Pancreas (tissue), 10 donors: Measurements from ENCODE around the gene CHRNA5. TPM values are rescaled to one million over a fixed set of nuclear protein-coding genes. Genes with fewer than 3 reads are reported as not detected.

Experiments used
- ATAC-seq, 4 donors: fragments of 200-7000 bp; cut with Tn5 transposase; one replicate each; pipeline versions ENCODE4 v1.8.0 to v1.9.1; 2020; ENCODE audit warnings: mild to moderate bottlenecking in 4 of 4, moderate library complexity in 4 of 4
- DNase-seq, 6 donors: peaks; one replicate each; pipeline ENCODE4 v3.0.0-alpha.2; 2020
- FAIRE-seq: peaks from 2 replicates; lab custom pipeline; 2012; peaks lifted over from hg19 to GRCh38; lab: Jason Lieb, UNC
- H3K27ac ChIP-seq, 4 donors: fragments of 200-600 bp; sonication (generic); 1 replicate in 3 of 4; 2 replicates in 1 of 4; pipeline versions ENCODE4 v1.5.0 to v1.8.0; 2020
- H3K27me3 ChIP-seq, 4 donors: fragments of 200-600 bp; one replicate each; pipeline ENCODE4 v1.8.0; 2021
- H3K36me3 ChIP-seq, 3 donors: fragments of 200-600 bp; sonication (generic) in 1 of 3; one replicate each; pipeline versions ENCODE4 v1.5.0 to v1.8.0; 2020 to 2021
- H3K4me1 ChIP-seq, 3 donors: fragments of 200-600 bp; one replicate each; pipeline ENCODE4 v1.8.0; 2021
- H3K4me3 ChIP-seq, 4 donors: fragments of 200-600 bp; sonication (generic) in 2 of 4; one replicate each; pipeline versions ENCODE4 v1.5.0 to v1.8.0; 2020 to 2021
- H3K9me3 ChIP-seq, 4 donors: fragments of 200-600 bp; one replicate each; pipeline ENCODE4 v1.8.0; 2021
- CTCF ChIP-seq, 4 donors: fragments of 200-600 bp; sonication (generic) in 3 of 4; IDR thresholded peaks; one replicate each; pipeline versions ENCODE4 v1.5.0 to v1.8.0; 2021; ENCODE audit warnings: antibody characterized with exemption in 4 of 4
- WGBS, 2 donors: extraction: QIAGEN DNeasy Blood & Tissue Kit; methylation state at CpG; one replicate each; pipeline ENCODE4 v1.1.7; 2013; 5-methylcytosine and 5-hydroxymethylcytosine counted together
- intact Hi-C, 3 donors: fragments of 100-400 bp; cut with DNase I; formaldehyde crosslinking; loops; one replicate each; pipeline versions ENCODE4 v1.11.1 to v1.14.2; 2022
- polyA plus RNA-seq, 2 donors: library from polyadenylated mRNA; stranded (reverse); fragments of 200-250 nt; gene quantifications; one replicate each; pipeline ENCODE4 v1.2.3, GENCODE V29; 2013
- total RNA-seq, 6 donors: library from RNA; stranded (reverse); fragmentation: NEBNext Ultra II Directional in 4 of 6; extraction: Animal tissue kit (Norgen Biotek cat#: 25700) in 4 of 6; gene quantifications; one replicate each; pipeline versions ENCODE4 v1.2.1 to v1.2.4, GENCODE V29; 2021 to 2023
- donor health status: healthy with polysubstance abuse.
- donor health status: DM: no; HTN: no; CAD: no; lungs with moderate emphysema.
- donor health status: DM: no; HTN: no; CAD: no.
- donor health status: control.
- donor health status: control.
- donor health status: Bipolar disorder and iron deficiency.
- donor health status: DM: yes; HTN: yes; CAD: no.
- donor health status: DM: no; HTN: no; CAD: no.
- donor health status: DM: no; HTN: no; CAD: no.
- donor health status: DM: yes; HTN: yes; CAD: no.

Gene CHRNA5
- total and polyA plus RNA-seq, 8 donors: 0.80 to 2.9 (median 1.8) TPM

GRCh38 chr15:78620527-78621421, 55.5 kb downstream of the CHRNA5 start, which contains the start of gene CHRNA3:
Gene CHRNA3, minus strand, starts transcription at chr15:78620996. Its CDS starts 202 bp downstream, at chr15:78620794.
- H3K9me3 ChIP-seq: no peaks in the 10 kb centered on the region
- peak within 1 kb of the TSS; percentile 16 to 47 (median 23) for H3K4me3 ChIP-seq
- H3K27me3 ChIP-seq: peaks cover 0 to 11% (median 2%) of the 10 kb centered on the region in 4 donors
- FAIRE-seq: no peak
- TF ChIP-seq CTCF (IDR thresholded peaks at IDR 0.05): no peak
- H3K36me3 ChIP-seq: no peaks in the 10 kb centered on the region
- intact Hi-C loops: no loop called here
- H3K4me1 ChIP-seq: peaks cover 0 to 5% (median 0%) of the 10 kb centered on the region in 3 donors
- no peak within 1 kb of the TSS for H3K27ac ChIP-seq
- WGBS, 2 donors: 2 to 4% methylated on average over 58 to 102 of the region's 102 CpGs
- peak in 2 of 4 donors; percentile 20 to 51 for ATAC-seq
- no peak for DNase-seq

- ATAC-seq: no peak
- WGBS, 2 donors: 79 to 82% methylated on average over 10 of the region's 10 CpGs
- TF ChIP-seq CTCF (IDR thresholded peaks at IDR 0.05): no peak
- Histone ChIP-seq H3K9me3 (no peaks in the 10 kb centered on the region), H3K36me3 (no peaks in the 10 kb centered on the region), H3K27ac (no peak overlapping the region), H3K4me3 (no peak overlapping the region), H3K4me1 (peaks cover 0 to 5% (median 0%) of the 10 kb centered on the region in 3 donors), H3K27me3 (peaks cover 0 to 11% (median 2%) of the 10 kb centered on the region in 4 donors)
- FAIRE-seq: no peak
- no peak for DNase-seq
- intact Hi-C loops: no loop called here
Measured at GRCh38 chr15:78621810-78622402, 56.6 kb downstream of the CHRNA5 start.

GRCh38 chr15:78623786-78624497, 58.6 kb downstream of the CHRNA5 start:
- intact Hi-C loops: no loop called here
- H3K9me3 ChIP-seq: no peaks in the 10 kb centered on the region
- peaks cover 0 to 10% (median 2%) of the 10 kb centered on the region in 4 donors for H3K27me3 ChIP-seq
- no peaks in the 10 kb centered on the region for H3K36me3 ChIP-seq
- no peak for TF ChIP-seq CTCF (IDR thresholded peaks at IDR 0.05)
- ATAC-seq (no peak), DNase-seq (no peak), FAIRE-seq (no peak)
- 70 to 84% methylated on average over 7 of the region's 7 CpGs for WGBS, 2 donors
- H3K4me3 ChIP-seq: no peak overlapping the region
- H3K27ac ChIP-seq: no peak overlapping the region
- peaks cover 0 to 5% (median 0%) of the 10 kb centered on the region in 3 donors for H3K4me1 ChIP-seq

DNA sequence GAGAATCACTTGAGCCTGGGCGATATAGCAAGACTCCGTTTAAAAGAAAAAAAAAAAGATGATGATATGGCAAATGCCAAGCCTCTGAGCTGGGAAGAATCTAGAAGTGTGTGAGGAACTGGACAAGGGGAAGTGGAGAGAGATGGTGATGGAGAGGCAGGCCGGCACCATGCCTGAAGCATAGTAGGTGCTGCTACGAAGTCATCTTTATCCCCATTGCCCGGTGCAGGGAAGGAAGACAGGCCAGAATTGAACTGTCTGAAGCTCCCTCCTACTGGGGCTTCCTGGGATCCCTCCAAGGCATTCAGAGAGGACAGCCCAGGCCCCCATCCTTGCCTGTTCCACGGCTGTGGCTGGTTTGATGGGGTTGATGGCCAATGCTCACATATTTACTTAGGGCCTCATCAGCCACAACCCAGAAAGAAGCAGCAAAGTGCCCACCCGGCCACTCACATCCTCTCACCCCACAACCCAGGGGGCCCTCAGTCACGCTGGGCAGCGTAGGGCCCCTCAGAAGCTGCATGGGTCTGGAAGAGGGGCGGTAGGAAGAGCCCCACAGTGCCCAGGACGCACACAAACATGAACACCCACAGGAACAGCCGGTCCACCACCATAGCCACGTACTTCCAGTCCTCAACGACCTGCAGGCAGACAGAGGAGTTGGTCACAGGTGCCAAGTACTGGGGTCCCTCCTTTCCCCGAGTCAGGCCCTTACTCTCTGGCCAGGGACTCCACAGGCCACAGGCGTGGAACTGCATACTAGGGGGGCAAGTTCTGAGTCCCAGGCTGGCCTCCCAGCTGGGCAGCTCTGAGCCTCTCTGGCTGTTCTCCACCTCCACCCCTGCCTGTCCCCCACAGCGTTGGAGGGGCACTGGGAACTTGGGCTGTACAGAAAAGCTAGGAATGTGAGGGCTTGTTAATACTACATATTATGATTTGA, 59.6 kb downstream of the CHRNA5 start:
- ATAC-seq (no peak), FAIRE-seq (no peak), DNase-seq (no peak)
- 71 to 79% methylated on average over 17 of the region's 17 CpGs for WGBS, 2 donors
- Histone ChIP-seq H3K9me3 (no peaks in the 10 kb centered on the region), H3K4me1 (peaks cover 0 to 5% (median 0%) of the 10 kb centered on the region in 3 donors), H3K4me3 (no peak overlapping the region), H3K27ac (no peak overlapping the region), H3K27me3 (peaks cover 0 to 5% (median under 1%) of the 10 kb centered on the region in 4 donors), H3K36me3 (no peaks in the 10 kb centered on the region)
- intact Hi-C loops: no loop called here
- no peak for TF ChIP-seq CTCF (IDR thresholded peaks at IDR 0.05)
